Left colon (tissue), 2 donors: ENCODE measurements around the gene FAM120A. TPM values are rescaled to one million over a fixed set of nuclear protein-coding genes. Genes with fewer than 3 reads are reported as not detected.

ENCODE experiments used
- ATAC-seq: fragments of 200-7000 bp; cut with Tn5 transposase; one replicate; pipeline ENCODE4 v1.9.1; 2020; ENCODE audit warnings: mild to moderate bottlenecking, moderate library complexity
- DNase-seq, 2 donors: peaks; one replicate each; pipeline ENCODE4 v3.0.0-alpha.2; 2020
- intact Hi-C, 2 donors: fragments of 100-400 bp; cut with DNase I in 1 of 2; cut with micrococcal nuclease in 1 of 2; formaldehyde crosslinking; loops; one replicate each; pipeline versions ENCODE4 v1.11.2 to v1.14.0; 2022; cut with DNase I, micrococcal nuclease
- microRNA-seq, 2 donors: library from miRNA; unstranded; fragments of <30 nt; microRNA quantifications; one replicate each; pipeline versions ENCODE4 v1.1.0 to v1.2.0, GENCODE V29; 2020
- total RNA-seq, 2 donors: library from RNA; stranded (reverse); fragmentation: NEBNext Ultra II Directional; extraction: Animal tissue kit (Norgen Biotek cat#: 25700); gene quantifications; one replicate each; pipeline ENCODE4 v1.2.1, GENCODE V29; 2021
- donor health status: DM: no; HTN: no; CAD: no.
- donor health status: DM: yes; HTN: yes; CAD: no.

The FAM120A gene
- total RNA-seq, 2 donors from 2014 or later: 179 to 214 TPM

GRCh38 chr9:93614830-93615468, 163.5 kb downstream of the FAM120A start:
- no peak for ATAC-seq
- intact Hi-C loops: no loop called here
- DNase-seq: no peak

Small RNA genes lying within 50 kb of the gene (microRNA-seq; reads per million reads assigned to microRNA genes)
- gene MIR548AU: 0 reads per million in 2 donors

Other genes starting within 250 kb of the FAM120A start
- 10 to 100 TPM; 65.8 to 93.3 TPM for gene FAM120AOS, start 1.9 kb downstream of the FAM120A start, total RNA-seq
- 10 to 100 TPM; 21.3 to 22.9 TPM for gene PHF2, start 124.9 kb downstream of the FAM120A start, total RNA-seq